Stimulated activated CD4-positive, alpha-beta T cell treated with anti-CD3 and anti-CD28 coated beads, Interleukin-2, amount 100 ng/mL, for 4 hours (primary cell): ENCODE results near the gene POU4F2.

Experiments used
- DNase-seq: peaks from one replicate; pipeline ENCODE4 v3.0.0-alpha.2; 2020; ENCODE audit warnings: low read depth

The POU4F2 gene, protein sequence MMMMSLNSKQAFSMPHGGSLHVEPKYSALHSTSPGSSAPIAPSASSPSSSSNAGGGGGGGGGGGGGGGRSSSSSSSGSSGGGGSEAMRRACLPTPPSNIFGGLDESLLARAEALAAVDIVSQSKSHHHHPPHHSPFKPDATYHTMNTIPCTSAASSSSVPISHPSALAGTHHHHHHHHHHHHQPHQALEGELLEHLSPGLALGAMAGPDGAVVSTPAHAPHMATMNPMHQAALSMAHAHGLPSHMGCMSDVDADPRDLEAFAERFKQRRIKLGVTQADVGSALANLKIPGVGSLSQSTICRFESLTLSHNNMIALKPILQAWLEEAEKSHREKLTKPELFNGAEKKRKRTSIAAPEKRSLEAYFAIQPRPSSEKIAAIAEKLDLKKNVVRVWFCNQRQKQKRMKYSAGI

DNA sequence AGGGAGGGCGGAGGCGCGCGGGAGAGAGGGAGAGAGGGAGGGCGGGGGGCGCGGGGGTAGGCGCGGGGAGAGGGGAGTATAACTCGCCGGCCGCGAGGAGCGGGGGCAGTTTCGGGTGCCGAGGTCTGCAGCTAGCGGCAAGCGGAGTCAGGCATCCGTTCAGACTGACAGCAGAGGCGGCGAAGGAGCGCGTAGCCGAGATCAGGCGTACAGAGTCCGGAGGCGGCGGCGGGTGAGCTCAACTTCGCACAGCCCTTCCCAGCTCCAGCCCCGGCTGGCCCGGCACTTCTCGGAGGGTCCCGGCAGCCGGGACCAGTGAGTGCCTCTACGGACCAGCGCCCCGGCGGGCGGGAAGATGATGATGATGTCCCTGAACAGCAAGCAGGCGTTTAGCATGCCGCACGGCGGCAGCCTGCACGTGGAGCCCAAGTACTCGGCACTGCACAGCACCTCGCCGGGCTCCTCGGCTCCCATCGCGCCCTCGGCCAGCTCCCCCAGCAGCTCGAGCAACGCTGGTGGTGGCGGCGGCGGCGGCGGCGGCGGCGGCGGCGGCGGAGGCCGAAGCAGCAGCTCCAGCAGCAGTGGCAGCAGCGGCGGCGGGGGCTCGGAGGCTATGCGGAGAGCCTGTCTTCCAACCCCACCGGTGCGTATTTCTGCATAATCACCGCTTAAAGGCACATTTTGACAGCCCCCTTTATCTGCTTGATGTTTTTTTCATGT is at the start of gene POU4F2:
POU4F2 (plus strand) TSS at position 108 of the 720 bp plus-strand sequence; CDS start at position 356, 248 bp downstream.
- DNase-seq = no peak

DNA sequence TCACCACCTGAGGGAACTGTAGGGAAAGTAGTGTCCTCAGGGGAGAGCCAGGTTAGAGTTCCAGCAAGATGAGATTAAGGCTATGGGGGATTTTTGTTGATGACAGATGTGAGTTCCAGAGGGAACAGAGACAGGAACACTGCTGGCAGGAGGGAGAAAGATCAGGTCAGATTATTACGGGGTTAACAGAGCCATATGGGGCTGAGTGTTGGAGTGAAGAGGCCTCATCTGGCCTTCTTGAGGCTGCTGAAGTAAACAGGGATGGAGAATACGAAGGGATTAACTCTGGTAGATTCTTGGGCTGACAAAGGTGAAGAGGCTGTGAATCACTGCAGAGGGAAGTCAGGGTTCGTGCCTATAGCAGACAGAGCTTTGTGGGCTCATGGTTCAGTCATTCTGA is 47.9 kb upstream of the POU4F2 start:
- no peak for DNase-seq

DNA sequence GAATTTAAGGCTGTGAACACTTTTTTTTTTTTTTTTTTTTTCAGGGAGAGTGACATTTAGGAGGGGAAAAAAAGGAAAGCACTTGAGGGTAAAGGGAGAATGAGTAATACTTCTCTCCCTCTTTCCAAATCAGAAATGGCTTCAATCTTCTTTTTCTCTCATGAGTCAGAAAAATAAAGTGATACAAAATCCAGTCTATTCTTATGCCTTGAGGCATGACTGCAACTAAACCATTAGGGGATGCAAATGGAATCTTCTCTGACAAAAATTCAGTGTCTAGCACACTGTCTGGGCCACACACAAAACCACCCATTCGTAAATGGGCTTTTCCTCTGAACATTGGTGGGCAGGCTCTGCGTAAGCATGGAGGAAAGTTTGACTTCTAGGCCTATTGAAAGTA is 46.7 kb upstream of the POU4F2 start:
- no peak for DNase-seq

DNA sequence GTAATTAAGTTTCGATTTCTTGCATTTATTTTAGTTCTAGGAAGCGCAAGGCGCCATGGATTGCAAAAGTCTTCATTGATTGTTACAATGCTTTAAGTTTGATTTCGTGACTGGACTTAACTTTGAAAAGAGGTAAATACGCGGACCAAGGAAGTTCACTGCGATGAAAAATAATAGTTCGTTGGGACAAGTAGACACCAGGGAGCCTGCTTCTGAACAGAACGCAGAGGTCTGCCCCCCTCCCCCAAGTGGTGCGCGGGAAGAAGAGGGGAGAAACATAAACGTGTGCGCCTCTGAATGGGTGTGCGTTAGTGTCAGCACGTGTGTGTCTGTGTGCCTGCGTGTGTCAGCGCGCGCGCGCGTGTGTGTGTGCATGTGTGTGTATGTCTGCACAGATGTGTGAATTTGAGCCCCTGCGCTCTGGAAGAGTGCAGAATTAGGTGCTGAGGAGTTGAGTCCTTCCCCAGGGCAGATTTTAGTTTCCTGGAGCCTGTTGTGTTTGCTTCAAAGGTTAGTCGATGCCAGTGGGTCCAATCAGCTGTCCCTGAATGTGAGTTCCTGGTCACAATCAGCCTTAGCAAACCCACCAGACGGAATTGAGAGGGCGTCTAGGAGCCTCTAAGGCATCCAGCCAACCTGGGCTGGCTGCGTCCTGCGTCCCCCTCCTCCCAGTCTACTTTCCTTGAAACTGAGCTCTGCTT is 5.8 kb upstream of the POU4F2 start:
- no peak for DNase-seq

DNA sequence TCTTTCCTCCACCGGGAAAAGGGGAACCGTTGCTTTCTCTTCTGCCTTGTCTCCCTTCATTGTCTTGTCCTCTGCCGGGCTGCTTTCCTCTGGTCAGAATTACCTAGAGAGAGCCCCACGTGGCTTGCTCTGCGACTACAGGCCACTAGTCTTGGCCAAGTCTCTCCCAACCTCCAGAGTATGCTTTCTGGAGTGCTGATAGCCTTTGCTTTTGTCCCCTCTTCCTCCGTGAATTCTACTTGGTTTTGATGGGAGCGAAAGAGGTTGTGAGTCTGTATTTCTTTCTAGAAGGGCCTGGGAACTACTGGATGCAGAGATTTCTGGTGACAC is 5.3 kb upstream of the POU4F2 start:
- no peak for DNase-seq

DNA sequence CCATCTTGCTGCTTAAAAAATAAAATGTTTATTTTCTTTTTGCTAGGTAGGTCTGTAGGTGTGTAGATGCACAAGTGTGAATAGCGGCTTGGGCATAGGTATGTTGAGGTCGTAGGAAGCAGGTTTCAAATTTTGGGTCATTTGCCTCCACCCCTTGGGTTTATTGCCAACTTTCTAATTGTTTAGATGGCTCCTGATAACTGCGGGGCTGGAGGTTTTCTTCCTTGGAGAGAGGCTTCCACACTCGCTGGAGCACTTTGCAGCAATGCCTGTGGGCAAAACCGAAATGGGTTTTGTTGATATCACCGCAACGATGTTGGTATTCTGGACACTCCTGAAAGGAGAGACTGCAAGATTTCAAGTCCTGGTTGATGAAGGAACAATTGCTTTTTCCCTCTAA is 3.9 kb upstream of the POU4F2 start:
- DNase-seq = no peak

DNA sequence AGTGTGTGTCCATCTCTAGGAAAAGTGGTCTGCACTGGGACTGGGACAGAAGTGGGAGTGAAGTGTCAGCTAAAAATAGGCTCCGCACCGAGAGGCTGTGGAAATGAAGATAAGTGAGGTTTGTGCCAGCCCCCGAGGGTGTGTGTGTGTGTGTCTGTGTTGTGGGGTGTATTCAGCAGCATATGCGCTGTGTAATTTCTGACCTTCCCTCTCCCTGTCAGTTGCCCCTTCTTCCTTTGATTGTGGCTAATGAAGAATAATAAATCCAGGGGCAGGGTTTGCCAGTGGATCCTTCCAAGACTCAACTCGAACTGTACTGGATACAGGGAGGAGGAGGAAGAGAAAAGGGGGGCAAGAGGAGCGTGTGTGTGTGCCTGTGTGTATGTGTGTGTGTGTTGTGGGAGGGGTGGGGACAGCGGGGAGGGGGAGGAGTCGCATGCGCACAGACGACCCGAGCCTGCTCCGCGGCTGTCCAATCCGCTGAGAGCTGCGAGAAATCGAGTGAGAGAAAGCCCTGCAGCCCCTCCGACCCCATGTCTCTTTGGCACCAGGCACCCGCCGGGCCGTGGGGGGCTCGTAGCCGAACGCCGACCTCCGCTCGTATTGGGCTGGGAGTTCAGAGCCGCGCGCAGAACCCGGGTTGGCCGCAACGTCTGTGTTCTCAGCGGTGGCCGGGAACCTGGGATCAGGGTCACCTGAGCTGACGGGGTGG is 916 bp upstream of the POU4F2 start:
- DNase-seq = no peak

DNA sequence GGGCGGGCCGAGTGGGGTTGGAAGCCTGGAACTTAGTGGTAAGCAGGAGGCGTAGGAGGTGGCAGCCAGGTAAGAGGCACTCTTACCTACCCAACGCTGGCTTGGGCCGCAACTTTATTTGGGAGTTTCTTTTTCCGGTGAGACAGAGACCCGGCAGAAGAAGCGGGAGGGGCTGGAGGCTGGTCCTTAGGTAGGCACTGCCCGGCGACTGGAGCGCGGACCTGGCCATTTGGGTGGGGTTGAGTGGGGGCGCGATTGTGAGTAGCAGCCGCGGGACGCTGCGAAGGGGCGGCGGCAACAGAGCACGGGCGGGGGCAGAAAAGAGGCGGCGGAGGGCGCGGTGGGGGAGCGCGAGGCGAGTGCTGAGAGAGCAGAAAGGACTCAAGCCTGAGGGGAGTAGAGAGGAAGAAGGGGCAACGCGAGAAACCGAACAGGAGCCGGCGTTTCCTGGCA is 334 bp upstream of the POU4F2 start:
- DNase-seq = no peak

DNA sequence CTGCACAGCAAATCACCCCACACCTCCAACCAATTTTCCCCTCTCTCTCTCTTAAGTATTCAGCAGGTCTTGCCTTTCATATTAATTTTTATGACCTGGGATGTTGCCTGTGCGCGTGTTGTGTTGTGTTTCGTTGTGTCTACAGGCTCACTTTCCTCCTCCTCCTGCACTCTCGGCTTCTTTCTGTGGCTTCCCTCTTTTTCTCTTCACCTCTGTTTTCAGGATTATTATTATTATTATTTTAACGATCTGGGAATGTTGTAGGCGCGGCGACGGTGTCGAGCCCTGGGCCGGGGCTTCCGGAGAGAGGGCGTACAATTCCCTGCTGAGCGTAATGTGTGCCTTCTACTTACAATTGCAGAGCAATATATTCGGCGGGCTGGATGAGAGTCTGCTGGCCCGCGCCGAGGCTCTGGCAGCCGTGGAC is 826 bp downstream of the POU4F2 start:
- no peak for DNase-seq

DNA sequence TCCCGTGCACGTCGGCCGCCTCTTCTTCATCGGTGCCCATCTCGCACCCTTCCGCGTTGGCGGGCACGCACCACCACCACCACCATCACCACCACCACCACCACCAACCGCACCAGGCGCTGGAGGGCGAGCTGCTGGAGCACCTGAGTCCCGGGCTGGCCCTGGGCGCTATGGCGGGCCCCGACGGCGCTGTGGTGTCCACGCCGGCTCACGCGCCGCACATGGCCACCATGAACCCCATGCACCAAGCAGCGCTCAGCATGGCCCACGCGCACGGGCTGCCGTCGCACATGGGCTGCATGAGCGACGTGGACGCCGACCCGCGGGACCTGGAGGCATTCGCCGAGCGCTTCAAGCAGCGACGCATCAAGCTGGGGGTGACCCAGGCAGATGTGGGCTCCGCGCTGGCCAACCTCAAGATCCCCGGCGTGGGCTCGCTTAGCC is 1.4 kb downstream of the POU4F2 start:
- DNase-seq = no peak

DNA sequence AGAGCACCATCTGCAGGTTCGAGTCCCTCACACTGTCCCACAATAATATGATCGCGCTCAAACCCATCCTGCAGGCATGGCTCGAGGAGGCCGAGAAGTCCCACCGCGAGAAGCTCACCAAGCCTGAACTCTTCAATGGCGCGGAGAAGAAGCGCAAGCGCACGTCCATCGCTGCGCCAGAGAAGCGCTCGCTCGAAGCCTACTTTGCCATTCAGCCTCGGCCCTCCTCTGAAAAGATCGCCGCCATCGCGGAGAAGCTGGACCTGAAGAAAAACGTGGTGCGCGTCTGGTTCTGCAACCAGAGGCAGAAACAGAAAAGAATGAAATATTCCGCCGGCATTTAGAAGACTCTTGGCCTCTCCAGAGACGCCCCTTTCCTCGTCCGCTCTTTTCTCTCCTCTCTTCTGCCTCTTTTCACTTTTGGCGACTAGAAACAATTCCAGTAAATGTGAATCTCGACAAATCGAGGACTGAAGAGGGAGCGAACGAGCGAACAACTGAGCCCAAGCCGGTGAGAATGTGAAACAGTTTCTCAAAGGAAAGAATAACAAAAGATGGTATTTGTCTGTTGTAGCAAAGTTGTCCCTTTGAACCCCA is 1.9 kb downstream of the POU4F2 start:
- DNase-seq = no peak

DNA sequence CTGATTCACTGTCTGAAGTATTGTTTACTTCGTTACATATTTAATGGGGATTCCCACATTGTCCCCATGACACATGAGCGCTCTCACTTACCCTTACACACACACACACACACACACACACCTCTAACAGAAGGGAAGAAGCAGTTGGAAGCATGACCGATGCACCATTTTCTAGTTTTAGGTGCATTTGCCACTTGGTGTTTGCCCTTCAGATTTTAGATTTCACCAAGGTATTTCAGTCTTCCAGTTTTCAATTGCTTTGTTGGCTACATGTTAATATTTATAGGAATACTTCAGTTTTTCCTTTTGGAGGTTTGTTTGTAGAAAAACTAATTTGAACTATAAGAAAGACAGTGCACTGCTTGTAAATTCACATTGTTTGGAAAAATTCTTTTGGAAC is 3.1 kb downstream of the POU4F2 start:
- no peak for DNase-seq

DNA sequence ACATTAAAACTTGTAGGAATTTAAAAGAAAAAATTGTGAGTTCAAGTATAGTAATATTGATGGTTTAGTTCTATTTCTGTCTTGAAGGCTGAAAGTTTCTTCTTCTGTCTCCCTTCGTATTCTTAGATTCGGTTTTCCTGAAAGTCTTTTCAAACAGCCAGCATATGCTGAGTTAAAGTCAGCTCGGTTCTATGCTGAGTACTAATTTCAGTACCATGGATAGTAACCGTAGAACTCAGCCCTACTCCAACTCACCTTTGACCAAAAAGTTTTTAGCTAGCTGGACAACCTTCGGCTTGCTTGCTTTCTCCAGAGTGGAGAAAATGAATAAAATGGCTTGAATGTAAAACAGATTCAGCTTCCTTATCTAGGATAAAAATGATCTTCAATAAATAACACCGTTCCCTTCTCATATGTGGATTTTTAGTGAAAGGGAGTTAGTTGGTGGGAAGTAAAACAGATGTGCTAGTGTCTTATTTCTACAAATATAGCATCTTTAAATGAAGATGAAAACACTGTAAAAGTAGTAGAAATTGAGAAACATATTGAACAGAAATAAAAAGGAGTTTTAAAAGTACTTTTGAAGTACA is 5.2 kb downstream of the POU4F2 start:
- DNase-seq = no peak

DNA sequence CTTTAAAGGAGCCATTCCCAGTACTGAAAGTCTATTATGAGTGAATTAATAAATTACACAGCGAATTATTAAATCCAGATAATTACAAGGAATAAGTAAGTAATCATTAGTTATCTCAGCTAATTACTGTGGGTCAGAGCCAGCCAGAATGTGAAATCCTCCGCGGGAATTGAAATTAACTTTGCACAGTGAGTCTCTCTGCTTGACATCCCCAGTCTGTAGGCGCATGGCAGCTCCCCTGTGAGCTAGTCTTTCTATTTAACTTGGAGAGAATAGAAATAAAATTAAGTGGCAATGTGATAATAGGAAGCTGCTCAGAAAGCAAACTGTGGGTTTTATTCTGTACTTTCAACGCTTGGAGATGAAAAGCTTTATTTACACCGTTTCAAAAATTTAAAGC is 7.2 kb downstream of the POU4F2 start:
- DNase-seq = no peak

DNA sequence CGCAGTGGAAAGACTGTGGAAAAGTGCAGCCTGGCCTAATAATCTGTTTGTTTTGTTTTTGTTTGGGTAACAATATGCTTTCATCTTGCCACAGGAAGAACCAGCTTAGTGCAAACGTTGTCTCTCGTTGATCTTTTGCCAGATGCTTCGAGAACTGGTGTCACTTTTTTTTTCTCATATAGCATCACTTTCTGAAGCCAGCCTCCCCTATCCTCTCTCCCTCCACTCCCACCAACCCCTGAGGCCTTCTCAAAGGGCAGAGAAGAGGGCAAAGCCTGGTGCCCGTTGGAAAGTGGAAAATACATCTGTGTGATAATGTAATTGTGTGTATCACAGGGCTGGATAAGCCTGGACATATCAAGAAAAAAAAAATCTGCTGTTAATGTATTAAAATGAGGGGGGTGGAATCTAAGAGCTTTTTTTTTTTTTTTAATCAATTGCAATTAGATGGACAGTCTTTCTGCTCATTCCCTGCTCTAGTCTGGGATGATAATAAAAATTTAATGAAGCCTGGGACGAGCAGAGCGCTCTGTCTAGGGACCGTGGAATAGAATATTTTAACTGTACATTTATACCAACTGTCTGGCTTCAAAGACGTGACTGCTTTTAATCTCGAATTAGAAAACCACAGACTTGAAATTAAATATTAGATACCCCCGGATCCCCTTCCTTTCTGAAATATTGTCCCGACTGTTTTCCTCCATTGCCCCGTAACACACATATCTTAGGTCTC is 8.1 kb downstream of the POU4F2 start:
- no peak for DNase-seq

DNA sequence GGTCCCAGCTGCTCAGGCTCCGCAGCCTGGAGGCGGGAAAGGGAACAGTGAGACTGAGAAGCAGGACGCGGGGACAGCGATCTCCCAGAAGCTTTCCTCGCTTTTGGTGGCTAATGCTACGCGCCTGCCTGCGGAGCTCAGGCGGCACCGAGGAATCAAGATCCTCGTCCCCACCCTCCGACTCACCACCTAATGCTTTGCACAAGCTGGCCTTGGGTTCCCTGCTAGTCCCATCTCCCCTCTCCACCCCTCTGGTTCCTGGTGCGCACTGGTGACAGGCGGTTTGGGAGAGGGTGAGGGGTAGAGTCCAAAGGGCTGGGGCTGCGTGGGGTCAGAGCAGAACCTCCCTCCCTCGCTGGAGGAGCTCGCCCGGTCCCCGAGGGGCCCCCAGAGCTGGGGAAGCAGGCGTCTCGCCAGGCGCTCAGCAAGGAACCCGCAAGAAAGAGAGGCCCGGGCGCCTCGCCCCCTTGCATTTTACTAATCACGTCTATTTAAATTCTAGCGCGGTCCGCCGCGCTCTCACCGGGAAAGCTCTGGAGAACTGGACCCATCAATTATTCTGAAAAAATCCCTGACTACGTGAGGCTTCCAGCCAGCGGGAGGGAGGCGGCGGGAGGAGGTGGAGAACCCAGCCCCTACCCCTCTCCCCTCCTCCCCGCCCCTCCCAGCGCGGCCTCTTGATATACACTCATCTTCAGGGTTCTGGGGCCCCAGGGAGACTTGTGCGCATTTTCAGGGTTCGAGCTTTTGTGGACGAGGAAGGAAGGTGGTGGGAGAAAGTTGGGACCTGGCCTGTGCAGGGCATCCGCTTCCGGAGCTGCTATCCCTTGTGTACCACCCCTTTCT is 9.1 kb downstream of the POU4F2 start:
- no peak for DNase-seq

DNA sequence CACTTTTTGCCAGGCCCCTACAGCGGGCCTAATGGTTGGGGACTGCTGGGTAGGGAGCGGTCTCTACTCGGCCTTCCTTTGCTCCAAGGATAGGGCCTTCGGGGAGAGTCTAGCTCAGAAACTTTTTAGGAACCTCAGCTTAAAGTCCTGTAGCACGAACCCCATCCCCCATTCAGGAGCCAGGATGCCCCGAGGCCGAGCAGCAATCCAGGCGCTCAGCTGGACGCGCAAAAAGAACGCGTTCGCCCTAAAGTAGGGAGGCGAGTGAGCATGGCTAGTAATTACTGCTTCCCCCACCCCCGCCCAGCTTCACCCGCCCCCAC is 9.7 kb downstream of the POU4F2 start:
- DNase-seq = no peak

DNA sequence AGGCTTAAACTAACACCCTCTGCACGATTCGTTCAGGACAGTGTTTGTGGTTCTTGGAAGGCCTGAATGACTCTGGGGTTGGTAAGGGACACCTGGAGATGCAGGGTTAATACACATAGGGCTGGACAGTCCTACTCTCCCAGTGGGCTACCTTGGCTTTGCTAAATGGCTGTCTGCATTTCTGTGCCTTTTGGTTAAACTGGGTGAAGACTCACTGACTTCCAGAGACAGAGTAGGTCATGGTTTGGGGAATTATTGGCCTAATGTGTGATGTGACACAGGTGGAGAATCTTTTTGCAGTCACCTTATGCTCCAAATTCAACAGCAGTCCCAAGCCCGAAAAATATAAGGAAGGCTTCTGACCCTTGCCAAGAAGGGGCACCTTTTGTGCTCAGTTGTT is 10.5 kb downstream of the POU4F2 start:
- no peak for DNase-seq

DNA sequence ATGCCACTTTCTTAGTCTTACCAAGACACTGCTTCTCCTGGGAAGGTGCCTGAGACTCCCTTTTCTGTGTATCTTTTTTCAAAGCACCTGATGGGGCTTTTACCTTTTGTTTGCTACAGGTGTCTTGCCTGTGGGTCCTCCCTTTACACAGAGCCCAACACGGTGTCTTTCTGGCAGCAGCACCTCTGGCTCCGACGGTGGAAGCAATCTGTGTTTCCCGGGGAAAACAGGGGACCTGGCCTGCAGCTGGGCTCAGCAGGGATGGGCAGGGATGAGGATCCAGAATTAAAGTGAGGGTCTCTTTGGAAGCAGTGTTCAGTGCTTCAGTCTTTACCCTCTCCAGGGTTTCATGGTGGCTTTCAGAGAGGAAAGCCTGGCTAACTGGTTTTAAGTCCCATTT is 11.3 kb downstream of the POU4F2 start:
- no peak for DNase-seq
